Transverse colon (tissue), 3 donors: Measurements from ENCODE around the gene CHRD.
A peak's percentile ranks its signal among the peaks of the same experiment; 100 is the strongest.

Experiments
- EP300 ChIP-seq: sonication (generic); formaldehyde crosslinking; IDR thresholded peaks from one replicate; pipeline ENCODE4 v1.6.1; 2017; ENCODE audit warnings: antibody characterized with exemption, low read depth
- POLR2A ChIP-seq: fragments of 450-650 bp; IDR thresholded peaks from one replicate; pipeline ENCODE4 v1.6.1; 2016; ENCODE audit warnings: antibody characterized with exemption, mild to moderate bottlenecking, moderate library complexity
- TF ChIP-seq, protein P1 (sequence below), 5 experiments: fragments of 200-600 bp in 3 of 5; fragments of 450-650 bp in 2 of 5; sonication (generic) in 3 of 5; IDR thresholded peaks; 1 replicate in 2 of 5; 2 replicates in 3 of 5; pipeline ENCODE4 v1.5.1; 2016 to 2017; ENCODE audit warnings: antibody characterized with exemption in 5 of 5, inconsistent platforms in 3 of 5, mild to moderate bottlenecking in 2 of 5, moderate library complexity in 1 of 5

DNA sequence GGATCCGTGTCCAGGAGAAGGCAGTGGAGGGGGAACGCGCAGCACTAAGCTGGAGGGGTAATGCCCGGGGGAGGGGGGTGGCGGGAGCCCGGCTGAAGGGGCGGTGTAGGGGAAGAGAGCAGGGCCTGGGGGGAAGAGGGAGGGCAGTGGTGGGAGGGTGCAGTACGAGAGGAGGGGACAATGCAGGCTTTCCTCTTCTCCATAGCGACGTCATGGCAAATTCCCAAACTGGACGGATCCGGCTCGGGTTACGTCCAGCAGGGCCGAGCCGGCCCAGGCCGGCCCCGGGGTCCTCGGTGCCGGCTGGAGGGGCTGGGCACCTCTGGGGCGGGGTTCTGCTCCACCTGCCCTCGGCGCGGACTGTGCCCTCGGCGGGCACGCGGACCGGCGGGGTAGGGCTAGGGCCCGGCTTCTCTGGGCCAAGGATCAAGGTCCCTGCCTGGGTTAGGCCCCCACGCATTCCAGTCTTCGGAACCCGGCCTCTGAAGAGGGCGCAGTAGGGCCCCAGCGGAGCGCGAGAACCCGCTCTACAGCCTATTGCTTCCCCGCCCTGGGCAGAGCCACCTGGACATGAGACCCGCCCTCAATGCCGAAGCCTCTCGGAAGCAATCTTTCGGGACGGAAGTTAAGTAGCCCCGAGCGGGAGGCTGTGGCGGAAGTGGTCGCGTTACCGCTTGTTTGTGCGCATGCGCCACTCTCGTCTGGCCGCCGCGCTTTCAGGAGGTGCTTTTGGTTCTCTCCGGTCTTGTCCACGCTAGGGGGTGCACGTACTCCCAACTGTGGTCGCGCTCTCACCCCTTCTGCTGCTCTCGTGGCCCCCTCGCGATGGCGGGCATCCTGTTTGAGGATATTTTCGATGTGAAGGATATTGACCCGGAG, 16.9 kb upstream of the CHRD start:
- peak; percentile 80 for TF ChIP-seq POLR2A
- peak; percentile 66 for TF ChIP-seq EP300
- TF ChIP-seq, protein P1, sequence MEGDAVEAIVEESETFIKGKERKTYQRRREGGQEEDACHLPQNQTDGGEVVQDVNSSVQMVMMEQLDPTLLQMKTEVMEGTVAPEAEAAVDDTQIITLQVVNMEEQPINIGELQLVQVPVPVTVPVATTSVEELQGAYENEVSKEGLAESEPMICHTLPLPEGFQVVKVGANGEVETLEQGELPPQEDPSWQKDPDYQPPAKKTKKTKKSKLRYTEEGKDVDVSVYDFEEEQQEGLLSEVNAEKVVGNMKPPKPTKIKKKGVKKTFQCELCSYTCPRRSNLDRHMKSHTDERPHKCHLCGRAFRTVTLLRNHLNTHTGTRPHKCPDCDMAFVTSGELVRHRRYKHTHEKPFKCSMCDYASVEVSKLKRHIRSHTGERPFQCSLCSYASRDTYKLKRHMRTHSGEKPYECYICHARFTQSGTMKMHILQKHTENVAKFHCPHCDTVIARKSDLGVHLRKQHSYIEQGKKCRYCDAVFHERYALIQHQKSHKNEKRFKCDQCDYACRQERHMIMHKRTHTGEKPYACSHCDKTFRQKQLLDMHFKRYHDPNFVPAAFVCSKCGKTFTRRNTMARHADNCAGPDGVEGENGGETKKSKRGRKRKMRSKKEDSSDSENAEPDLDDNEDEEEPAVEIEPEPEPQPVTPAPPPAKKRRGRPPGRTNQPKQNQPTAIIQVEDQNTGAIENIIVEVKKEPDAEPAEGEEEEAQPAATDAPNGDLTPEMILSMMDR (IDR thresholded peaks at IDR 0.05): peak; percentile 38 to 68 (median 47)
